M059J (cell line): Measurements from ENCODE around the gene PAEP. TPM values are rescaled to one million over a fixed set of nuclear protein-coding genes. Genes with fewer than 3 reads are reported as not detected.

Experiments used
- DNase-seq: peaks from one replicate; pipeline ENCODE4 v3.0.0-alpha.2; 2012; ENCODE audit warnings: low read depth
- total RNA-seq: library from RNA; depleted of rRNA; stranded (reverse); fragments of >200 nt; shearing (Covaris generic); gene quantifications from 2 replicates; pipeline ENCODE4 v1.2.3, GENCODE V29; 2014

The PAEP gene
- total RNA-seq, 1 experiment from 2014 or later = not detected

DNA sequence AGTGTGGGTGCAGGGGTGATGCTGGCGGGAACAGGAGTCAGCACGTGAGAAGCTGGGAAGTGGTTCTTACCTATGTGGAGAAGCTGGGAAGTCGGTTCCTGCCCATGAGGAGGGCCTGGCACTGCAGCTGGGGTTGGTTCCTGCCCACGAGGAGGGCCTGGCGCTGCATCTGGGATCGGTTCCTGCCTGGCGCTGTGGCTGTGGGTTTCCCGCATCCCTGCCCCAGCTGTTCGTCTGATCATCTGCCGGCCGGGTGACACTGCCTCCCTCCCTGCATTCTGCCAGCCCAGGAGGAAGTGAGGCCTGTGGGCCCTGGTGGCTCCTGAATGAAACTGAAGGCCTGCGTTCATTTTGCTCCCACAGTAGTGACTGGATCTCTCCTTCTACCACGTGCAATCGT lies 10.5 kb upstream of the PAEP start:
- DNase-seq = no peak

DNA sequence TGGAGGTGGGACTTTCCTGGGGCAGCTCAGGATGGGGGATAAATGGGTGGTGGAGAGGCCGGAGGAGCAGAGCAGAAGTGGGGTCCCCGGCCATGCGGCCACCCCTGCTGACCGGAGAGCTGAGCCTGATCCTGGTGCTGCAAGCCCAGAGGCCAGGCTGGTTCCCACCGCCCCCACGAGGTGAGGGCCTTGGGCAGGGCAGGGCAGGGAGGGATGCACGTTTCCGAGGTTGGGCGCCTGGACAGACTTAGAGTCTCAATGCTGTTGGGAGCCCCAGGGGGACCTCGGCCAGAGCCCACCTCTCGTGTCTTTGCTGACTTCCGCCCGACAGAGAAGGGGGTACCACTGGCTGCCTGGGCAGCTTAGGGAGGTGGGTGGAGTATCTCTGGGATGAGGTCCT lies 10.1 kb upstream of the PAEP start:
- no peak for DNase-seq

DNA sequence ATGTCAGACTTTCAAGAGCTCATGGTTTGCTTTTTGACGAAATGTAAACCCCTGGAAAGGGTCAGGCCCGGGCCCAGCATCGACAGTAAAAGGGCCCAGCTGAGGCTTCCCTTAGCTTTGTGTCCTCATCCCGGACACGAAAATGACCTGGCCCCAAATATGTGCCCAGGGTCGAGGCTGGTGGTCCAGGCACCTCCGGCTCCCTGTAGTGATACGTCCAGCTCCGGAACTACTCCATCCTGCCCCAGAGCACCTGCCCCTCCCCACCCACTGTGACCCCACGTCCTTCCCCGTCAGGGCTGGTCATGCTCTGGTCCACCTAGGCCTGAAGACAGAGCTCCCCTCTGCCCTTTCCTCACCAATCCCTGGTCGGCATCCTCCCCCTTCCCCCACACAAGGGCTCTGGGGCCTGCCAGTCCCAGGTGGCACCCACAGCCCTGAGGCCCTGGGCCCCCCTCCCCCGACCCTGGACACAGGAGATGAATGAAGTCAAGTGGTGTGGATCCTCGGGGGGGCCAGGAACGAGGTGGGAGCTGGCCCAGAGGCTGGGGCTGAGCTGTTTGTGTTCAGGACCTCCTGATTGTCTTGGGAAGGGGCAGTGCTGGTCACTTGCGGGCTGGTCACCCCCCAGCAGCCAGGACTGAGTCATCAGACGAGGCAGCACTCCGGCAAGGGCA lies 9.4 kb upstream of the PAEP start:
- no peak for DNase-seq

GRCh38 chr9:135552698-135553171 lies 8.8 kb upstream of the PAEP start:
- DNase-seq = no peak

DNA sequence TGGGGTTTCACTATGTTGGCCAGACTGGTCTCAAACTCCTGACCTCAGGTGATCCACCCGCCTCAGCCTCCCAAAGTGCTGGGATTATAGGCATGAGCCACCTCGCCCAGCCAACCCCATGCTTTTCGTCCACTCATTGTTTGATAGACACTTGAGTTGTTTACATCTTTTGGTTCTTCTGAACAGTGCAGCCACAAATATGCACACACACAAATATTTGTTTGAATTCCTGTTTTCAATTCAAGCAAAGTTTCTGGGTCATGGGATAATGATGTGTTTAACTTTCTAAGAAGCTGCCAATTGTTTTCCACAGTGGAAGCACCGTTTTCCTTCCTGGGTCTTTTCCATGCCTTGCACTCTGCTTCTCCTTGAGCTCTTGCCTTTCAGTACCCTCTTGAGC lies 6.8 kb upstream of the PAEP start:
- peak; percentile 31 for DNase-seq

- DNase-seq = no peak
Observed at GRCh38 chr9:135555203-135555602, 6.4 kb upstream of the PAEP start.

DNA sequence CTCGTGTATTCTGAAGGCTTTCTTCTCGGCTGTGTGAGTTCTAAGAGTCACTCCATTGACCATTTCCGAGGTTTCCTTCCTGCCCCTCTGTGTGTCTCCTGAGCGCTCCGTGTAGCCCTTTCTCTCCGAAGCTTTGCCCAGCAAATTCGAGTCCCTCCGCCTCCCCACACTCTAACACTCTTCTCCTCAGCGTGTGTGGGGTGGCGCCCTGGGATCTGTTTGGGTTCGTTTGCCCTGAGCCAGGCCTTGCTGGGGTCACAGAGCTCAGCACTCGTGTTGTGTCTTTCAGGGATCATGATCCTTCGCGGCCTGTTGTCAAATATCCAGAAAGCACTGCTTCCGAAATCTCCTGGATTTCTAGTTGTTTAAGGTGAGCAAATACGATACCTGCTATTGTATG lies 5.6 kb upstream of the PAEP start:
- no peak for DNase-seq

DNA sequence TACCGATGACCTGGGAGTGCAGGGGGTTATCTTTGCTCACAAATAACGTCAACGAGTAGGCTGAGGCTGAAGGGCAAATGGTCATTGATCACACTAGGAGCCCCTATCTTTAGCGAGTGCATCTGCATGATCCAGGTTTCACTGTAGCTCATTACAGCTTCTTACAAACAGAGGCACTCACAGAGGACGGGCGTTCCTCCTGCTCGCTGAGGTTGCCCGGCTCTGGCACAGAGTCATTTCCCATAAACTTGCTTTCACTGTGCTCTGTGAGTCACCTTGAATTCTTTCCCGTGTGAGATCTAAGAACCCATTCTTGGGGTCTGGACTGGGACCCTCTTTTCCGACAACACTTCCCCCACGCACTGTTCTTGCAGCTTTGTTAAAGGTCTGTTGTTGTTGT lies 1.9 kb upstream of the PAEP start:
- peak; percentile 26 for DNase-seq

DNA sequence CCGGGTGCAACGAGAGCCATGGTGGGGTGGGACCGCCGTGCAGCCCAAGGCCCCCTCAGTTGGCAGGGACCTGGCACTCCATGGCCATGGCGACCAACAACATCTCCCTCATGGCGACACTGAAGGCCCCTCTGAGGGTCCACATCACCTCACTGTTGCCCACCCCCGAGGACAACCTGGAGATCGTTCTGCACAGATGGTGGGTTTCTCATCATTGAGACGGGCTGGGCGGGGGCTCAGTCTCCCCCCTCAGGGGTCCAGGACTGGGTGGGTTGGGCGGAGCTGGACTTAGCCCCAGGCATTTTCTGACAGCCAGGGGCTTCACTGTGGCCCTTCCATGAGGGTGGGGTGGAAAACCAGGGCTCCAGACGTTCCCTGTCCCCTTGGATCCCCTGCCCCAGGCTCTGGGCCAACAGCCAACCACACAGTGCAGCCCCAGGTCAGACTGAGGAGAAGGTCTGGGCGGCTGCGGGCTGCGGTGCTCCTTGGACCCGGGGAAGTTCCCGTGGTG lies 734 bp downstream of the PAEP start:
- no peak for DNase-seq

DNA sequence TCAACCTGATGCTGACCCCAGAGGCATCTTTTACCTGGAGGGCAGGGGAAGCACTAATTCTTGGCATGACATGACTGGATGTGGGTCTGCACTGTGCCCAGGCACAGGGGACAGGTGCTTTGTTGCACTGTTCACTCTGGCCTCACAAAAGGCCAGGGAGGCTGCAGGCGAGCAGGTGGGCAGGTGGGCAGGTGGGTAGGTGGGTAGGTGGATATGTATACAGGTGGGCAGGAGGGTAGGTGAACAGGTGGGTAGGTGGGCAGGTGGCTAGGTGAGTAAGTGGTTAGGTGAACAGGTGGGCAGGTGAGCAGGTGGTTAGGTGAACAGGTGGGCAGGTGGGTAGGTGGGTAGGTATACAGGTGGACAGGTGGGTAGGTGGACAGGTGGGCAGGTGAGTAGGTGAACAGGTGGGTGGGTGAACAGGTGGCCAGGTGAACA lies 1.5 kb downstream of the PAEP start:
- DNase-seq = no peak

GRCh38 chr9:135563858-135564257 lies 2.3 kb downstream of the PAEP start:
- DNase-seq = no peak

GRCh38 chr9:135565141-135565628 lies 3.6 kb downstream of the PAEP start:
- DNase-seq = no peak

DNA sequence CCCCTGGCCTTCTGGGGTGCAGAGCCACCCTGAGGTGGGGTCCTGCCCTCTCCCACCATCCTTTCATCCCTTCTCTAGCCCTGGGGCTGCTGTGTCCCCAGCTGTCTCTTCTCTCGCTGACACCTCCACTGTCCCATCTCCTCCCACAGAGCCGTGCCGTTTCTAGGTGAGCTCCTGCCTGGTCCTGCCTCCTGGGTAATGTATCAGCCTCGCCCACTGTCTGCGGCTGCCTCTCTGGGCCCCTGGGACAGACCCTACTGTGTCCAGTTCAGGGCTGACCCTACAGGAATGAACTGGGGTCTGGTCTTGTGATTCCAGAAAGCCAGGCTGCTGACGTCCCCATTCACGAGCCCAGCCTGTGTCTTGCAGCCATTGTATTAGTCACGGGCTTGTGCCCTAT lies 4.1 kb downstream of the PAEP start:
- no peak for DNase-seq

- no peak for DNase-seq
Observed at GRCh38 chr9:135566552-135566951, 5.0 kb downstream of the PAEP start.

GRCh38 chr9:135567311-135567710 lies 5.8 kb downstream of the PAEP start:
- DNase-seq = no peak

DNA sequence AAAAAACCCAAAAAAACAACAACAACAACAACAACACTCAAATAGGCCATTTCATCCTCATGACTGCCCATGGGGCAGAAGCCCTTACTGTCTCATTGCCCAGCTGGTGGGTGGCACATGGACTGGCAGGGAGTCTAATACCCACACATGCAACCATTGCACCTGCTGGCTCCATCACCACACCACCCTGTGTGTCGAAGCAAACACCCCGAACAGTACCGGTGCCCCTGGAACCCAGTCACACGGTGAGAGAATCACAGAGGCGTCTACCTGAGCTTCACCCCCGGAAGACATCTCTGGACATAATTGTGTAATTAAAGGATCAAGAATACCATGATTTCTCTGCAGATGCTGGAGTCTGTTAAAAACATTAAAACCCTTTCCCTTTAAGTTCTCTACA lies 6.5 kb downstream of the PAEP start:
- DNase-seq = no peak

- no peak for DNase-seq
Observed at GRCh38 chr9:135570456-135570855, 8.9 kb downstream of the PAEP start.

- DNase-seq = no peak
Observed at GRCh38 chr9:135572233-135572632, 10.7 kb downstream of the PAEP start.

DNA sequence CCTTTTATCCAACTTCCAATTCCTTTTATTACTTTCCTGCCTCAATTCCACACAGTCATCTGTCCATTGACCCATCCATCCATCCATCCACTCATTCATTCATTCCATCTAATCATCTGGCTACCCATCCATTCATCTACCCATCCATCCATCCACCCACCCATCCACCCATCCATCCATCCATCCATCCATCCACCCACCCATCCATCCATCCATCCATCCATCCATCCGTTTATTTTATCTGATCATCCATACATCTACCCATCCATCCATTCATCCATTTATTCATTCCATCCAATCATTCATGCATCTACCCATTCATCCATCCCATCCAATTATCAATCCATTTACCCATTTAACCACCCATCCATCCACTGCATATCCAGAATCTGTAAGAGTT lies 11.6 kb downstream of the PAEP start:
- DNase-seq = no peak

DNA sequence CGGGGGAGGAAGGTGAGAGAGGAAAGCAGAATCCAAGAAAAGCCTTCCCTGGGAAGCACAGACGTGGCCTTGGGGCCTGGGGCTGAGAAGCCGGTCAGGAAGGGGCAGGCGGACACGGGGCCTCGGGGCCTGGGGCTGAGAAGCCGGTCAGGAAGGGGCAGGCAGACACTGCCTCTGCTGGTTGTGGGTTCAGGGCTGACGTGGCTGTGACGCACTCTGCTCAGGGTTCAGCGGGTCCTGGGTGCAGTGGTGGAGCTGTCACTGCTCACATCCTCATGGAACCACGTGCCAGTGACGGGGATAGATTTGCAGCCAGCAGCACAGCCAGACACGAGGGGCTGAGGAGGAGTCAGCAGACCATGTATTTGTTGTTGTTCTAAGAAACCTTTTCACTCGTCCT lies 12.8 kb downstream of the PAEP start:
- DNase-seq = peak; percentile 18

- DNase-seq = no peak
Observed at GRCh38 chr9:135574943-135575342, 13.4 kb downstream of the PAEP start.

GRCh38 chr9:135575995-135576631 lies 14.6 kb downstream of the PAEP start:
- DNase-seq = no peak

- DNase-seq = no peak
Observed at GRCh38 chr9:135577256-135577655, 15.7 kb downstream of the PAEP start.
